T-helper 17 cell (primary cell): ENCODE results near the gene NTN1. TPM values are rescaled to one million over a fixed set of nuclear protein-coding genes. Genes with fewer than 3 reads are reported as not detected.
"Not testable (repeated sequence)": the region's sequence is repeated elsewhere in the genome, so short reads cannot be mapped to it uniquely, and the experiment has no call there.

ENCODE experiments used
- ATAC-seq: fragments of 150-1000 bp; cut with Tn5 transposase; 2 replicates; pipeline ENCODE4 v1.10.0; 2021; ENCODE audit warnings: mild to moderate bottlenecking, moderate library complexity
- DNase-seq, 3 donors: peaks; one replicate each; pipeline versions ENCODE4 v3.0.0 to v3.0.0-alpha.2; 2020 to 2021
- H3K9me3 ChIP-seq: one replicate; pipeline ENCODE4 v1.7.0; 2013; ENCODE audit warnings: low read length, mild to moderate bottlenecking; ENCODE audit not compliant: control insufficient read depth, poor library complexity, severe bottlenecking
- H3K27ac Mint-ChIP-seq: one replicate; pipeline ENCODE4 v1.8.0; 2022; ENCODE audit warnings: mild to moderate bottlenecking, moderate library complexity, mixed read lengths
- H3K27me3 Mint-ChIP-seq: one replicate; pipeline ENCODE4 v1.8.0; 2022; ENCODE audit warnings: mixed read lengths
- H3K36me3 Mint-ChIP-seq: one replicate; pipeline ENCODE4 v1.8.0; 2022; ENCODE audit warnings: low read depth, mixed read lengths
- H3K4me1 Mint-ChIP-seq: one replicate; pipeline ENCODE4 v1.8.0; 2022; ENCODE audit warnings: mild to moderate bottlenecking, mixed read lengths
- H3K4me3 Mint-ChIP-seq: one replicate; pipeline ENCODE4 v1.8.0; 2022; ENCODE audit warnings: mild to moderate bottlenecking, moderate library complexity, mixed read lengths
- total RNA-seq, 4 donors: library from RNA in 2 of 4; stranded (reverse) in 2 of 4; gene quantifications; one replicate each; pipeline ENCODE4 v1.2.3 and lab custom pipeline; 2022 to 2026

Gene NTN1
- total RNA-seq, 2 donors from 2014 or later = 0.12 to 0.16 TPM

GRCh38 chr17:9094193-9094592 lies 72.9 kb downstream of the NTN1 start:
- H3K4me3 Mint-ChIP-seq = no peak overlapping the region
- H3K36me3 Mint-ChIP-seq = no peaks in the 10 kb centered on the region
- DNase-seq = no peak
- no peaks in the 10 kb centered on the region for H3K4me1 Mint-ChIP-seq
- H3K9me3 ChIP-seq = no peaks in the 10 kb centered on the region
- H3K27me3 Mint-ChIP-seq = peaks cover 30% of the 10 kb centered on the region
- H3K27ac Mint-ChIP-seq = no peak overlapping the region
- ATAC-seq = no peak

DNA sequence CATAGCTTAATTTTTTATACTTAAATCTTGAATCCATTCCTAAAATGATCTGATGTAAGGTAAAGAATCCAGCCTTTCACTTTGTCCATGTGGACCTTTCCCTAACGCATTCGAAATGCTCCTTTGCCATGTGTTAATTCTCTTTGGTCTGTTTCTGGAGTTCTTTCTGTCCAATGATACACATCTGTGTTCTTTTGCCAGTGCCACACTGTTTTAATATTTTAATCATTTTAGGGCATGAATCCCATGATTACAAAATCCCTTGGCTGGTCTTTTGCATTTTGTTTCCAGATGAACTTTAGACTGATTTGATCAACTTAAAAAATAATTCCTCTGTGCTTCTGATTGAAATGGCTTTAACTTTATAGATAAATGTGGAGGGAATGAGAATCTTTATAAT lies 74.1 kb downstream of the NTN1 start:
- no peak overlapping the region for H3K4me3 Mint-ChIP-seq
- peaks cover 35% of the 10 kb centered on the region for H3K27me3 Mint-ChIP-seq
- H3K4me1 Mint-ChIP-seq = no peaks in the 10 kb centered on the region
- no peak overlapping the region for H3K27ac Mint-ChIP-seq
- no peaks in the 10 kb centered on the region for H3K9me3 ChIP-seq
- no peaks in the 10 kb centered on the region for H3K36me3 Mint-ChIP-seq
- ATAC-seq (no peak), DNase-seq (no peak)

DNA sequence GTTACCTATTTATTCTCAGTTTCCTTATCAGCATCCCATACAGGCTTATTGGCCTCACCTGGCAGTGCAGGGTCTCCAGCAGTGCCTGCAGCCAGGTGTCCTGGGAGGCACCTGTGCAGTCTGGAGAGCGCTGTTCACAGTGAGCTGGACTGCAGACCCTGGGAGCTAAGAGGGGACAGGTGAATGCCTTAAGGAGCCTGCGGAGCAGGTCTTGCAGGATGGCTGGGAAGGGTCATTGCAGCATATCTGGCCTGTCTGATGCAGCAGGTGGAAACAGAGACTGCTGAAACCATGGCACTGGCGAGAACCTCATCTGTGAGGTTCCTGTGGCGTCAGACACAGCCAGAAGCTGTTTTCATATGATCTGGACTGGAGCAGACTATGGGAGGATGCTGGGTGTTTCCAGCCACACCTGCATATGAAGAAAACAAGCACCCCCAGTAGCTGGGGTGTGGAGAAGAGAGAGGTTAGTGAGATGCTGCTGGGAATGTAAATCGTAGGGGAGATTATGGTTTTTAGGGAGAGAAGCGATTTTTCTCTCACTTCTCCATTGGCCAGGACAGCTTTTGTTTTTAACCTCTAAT lies 77.0 kb downstream of the NTN1 start:
- Mint-ChIP-seq H3K27ac (no peak overlapping the region), H3K4me1 (no peaks in the 10 kb centered on the region), H3K27me3 (peaks cover 45% of the 10 kb centered on the region), H3K4me3 (no peak overlapping the region), H3K36me3 (no peaks in the 10 kb centered on the region)
- ATAC-seq = no peak
- no peaks in the 10 kb centered on the region for H3K9me3 ChIP-seq
- DNase-seq = no peak

- H3K4me1 Mint-ChIP-seq = peaks cover 4% of the 10 kb centered on the region
- DNase-seq = no peak
- peaks cover 45% of the 10 kb centered on the region for H3K27me3 Mint-ChIP-seq
- H3K9me3 ChIP-seq = no peaks in the 10 kb centered on the region
- ATAC-seq = no peak
- no peak overlapping the region for H3K4me3 Mint-ChIP-seq
- no peak overlapping the region for H3K27ac Mint-ChIP-seq
- no peaks in the 10 kb centered on the region for H3K36me3 Mint-ChIP-seq
Measured at GRCh38 chr17:9101356-9101755, 80.0 kb downstream of the NTN1 start.

- not testable (repeated sequence) for H3K4me3 Mint-ChIP-seq, H3K27ac Mint-ChIP-seq, H3K4me1 Mint-ChIP-seq, ATAC-seq, H3K36me3 Mint-ChIP-seq, DNase-seq, H3K9me3 ChIP-seq
- peaks cover 29% of the 10 kb centered on the region for H3K27me3 Mint-ChIP-seq
Measured at GRCh38 chr17:9103193-9103592, 81.9 kb downstream of the NTN1 start.

DNA sequence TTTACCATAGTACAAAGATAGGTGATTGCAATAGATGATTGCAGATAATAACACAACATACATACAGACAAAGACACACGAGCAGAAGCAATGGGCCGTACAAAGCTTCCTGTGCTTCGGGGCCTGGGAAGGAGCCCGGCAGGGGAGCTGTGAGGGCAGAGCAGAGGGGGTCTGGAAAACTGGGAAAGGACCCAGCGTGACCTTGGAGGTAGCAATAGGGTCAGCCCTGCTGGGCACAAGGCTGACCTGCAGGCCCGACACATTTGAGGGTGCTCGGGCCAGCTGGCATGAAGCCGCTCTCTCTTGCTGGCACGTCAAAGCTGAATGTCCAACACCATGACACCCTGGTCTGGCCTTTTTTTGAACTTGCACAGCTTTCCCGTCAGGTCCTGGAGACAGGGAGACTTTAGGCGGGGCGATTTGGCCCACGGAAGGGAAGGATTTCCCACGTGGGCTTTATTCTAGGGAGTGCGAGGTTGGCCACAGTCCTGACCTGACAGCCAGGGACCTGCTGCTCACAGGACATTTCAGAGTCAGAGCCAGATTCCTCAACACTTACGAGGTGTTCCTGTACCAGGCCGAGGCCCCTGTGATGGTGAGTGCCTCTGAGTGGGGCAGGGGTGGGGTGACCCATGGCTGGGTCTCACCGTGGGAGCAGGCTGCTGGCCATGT lies 83.2 kb downstream of the NTN1 start:
- DNase-seq = no peak
- no peak overlapping the region for H3K4me3 Mint-ChIP-seq
- H3K4me1 Mint-ChIP-seq = peaks cover 4% of the 10 kb centered on the region
- H3K36me3 Mint-ChIP-seq = no peaks in the 10 kb centered on the region
- H3K9me3 ChIP-seq = no peaks in the 10 kb centered on the region
- H3K27me3 Mint-ChIP-seq = peaks cover 24% of the 10 kb centered on the region
- no peak overlapping the region for H3K27ac Mint-ChIP-seq
- no peak for ATAC-seq

GRCh38 chr17:9105068-9105868 lies 84.0 kb downstream of the NTN1 start:
- ATAC-seq (no peak), DNase-seq (no peak)
- no peaks in the 10 kb centered on the region for H3K36me3 Mint-ChIP-seq
- H3K27me3 Mint-ChIP-seq = peaks cover 21% of the 10 kb centered on the region
- no peak overlapping the region for H3K4me3 Mint-ChIP-seq
- H3K4me1 Mint-ChIP-seq = peaks cover 4% of the 10 kb centered on the region
- no peak overlapping the region for H3K27ac Mint-ChIP-seq
- no peaks in the 10 kb centered on the region for H3K9me3 ChIP-seq

- not testable (repeated sequence) for H3K27ac Mint-ChIP-seq, H3K4me1 Mint-ChIP-seq, DNase-seq, H3K36me3 Mint-ChIP-seq, H3K9me3 ChIP-seq, H3K4me3 Mint-ChIP-seq, ATAC-seq
- peaks cover 17% of the 10 kb centered on the region for H3K27me3 Mint-ChIP-seq
Measured at GRCh38 chr17:9106278-9106677, 85.0 kb downstream of the NTN1 start.

DNA sequence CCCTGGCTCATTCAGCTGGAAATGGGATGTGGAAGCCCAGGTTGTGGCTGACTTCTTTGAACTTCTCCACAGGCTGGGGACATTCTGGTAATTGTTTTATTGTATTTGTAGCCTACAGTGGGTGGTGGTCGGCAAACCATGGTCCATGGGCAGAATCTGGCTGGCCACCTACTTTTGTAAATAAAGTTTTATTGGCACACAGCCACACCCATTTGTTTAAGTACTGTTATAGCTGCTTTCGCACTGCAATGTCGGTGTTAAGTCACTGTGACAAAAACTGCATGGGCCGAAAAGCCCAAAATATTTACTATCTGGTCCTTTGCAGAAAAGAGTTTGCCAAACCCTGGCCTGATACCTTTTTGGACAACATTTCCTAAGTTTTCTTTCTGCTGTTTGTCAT lies 86.2 kb downstream of the NTN1 start:
- Mint-ChIP-seq H3K27me3 (peaks cover 13% of the 10 kb centered on the region), H3K4me3 (no peak overlapping the region)

DNA sequence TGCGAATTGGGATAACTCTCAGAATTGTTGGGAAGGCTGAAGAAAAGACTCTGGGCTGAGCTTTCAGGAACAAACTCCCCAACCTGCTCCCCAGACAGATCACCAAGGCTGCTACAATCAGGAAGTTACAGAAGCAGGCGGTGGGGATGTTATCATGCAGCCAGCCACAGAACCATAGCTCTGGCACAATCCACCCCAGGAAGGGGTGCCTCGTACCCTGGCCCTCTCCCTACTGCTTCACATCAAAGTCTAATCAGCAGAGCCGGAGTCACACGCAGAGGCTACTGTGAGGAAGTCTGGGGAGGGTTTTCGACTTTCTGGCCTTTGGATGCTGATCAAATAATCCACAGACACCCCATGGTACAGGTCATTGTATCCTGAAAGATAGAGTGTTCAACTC lies 86.8 kb downstream of the NTN1 start:
- Mint-ChIP-seq H3K4me1 (peaks cover 4% of the 10 kb centered on the region), H3K27ac (peak overlapping the region; percentile 27), H3K27me3 (peaks cover 13% of the 10 kb centered on the region), H3K4me3 (no peak overlapping the region), H3K36me3 (no peaks in the 10 kb centered on the region)
- no peak for DNase-seq
- H3K9me3 ChIP-seq = no peaks in the 10 kb centered on the region
- ATAC-seq = no peak

More for the DNA sequence above, 86.2 kb downstream of the NTN1 start:
- no peak overlapping the region for H3K27ac Mint-ChIP-seq
- ATAC-seq (no peak), DNase-seq (no peak)
- peaks cover 4% of the 10 kb centered on the region for H3K4me1 Mint-ChIP-seq
- H3K36me3 Mint-ChIP-seq = no peaks in the 10 kb centered on the region
- H3K9me3 ChIP-seq = no peaks in the 10 kb centered on the region

DNA sequence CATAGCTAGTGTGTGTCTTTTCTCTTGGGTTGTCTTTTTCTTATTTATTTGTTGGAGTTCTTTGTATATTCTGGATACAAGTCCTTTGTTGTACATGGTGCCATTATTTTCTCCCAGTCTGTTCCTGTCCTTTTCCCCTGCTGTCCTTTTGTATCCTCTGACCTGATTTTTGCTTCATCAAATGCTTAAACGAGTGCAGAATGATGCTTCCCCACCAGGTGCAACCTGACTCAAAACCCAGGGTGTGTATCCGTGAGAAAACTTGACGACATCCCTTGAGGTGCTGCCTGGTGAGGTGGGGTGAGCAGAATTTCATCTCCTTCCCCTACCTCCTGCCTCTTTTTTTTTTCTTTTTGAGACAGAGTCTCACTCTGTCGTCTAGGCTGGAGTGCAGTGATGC lies 88.6 kb downstream of the NTN1 start:
- no peaks in the 10 kb centered on the region for H3K9me3 ChIP-seq
- DNase-seq (no peak), ATAC-seq (no peak)
- Mint-ChIP-seq H3K4me1 (peaks cover 4% of the 10 kb centered on the region), H3K27me3 (peaks cover 19% of the 10 kb centered on the region), H3K36me3 (peaks cover 2% of the 10 kb centered on the region), H3K27ac (no peak overlapping the region), H3K4me3 (no peak overlapping the region)

DNA sequence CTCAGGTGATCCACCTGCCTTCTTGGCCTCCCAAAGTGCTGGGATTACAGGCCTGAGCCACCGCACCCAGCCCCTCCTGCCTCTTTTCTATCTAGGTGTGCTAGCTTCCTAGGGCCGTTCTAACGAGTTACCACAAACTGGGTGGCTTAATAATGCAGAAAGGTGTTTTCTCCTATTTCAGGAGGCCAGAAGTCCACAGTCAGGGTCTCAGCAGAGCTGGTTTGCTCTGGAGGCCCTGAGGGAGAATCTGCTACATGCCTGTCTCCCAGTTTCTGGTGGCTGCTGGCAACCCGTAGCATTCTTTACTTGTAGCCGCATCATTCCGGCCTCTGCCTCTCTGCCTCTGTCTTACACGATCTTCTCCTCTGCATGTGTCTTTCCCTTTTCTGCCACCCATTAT lies 89.2 kb downstream of the NTN1 start:
- H3K27me3 Mint-ChIP-seq = peaks cover 19% of the 10 kb centered on the region
- no peak for DNase-seq
- peaks cover 4% of the 10 kb centered on the region for H3K4me1 Mint-ChIP-seq
- no peaks in the 10 kb centered on the region for H3K9me3 ChIP-seq
- no peak overlapping the region for H3K4me3 Mint-ChIP-seq
- no peak overlapping the region for H3K27ac Mint-ChIP-seq
- peaks cover 2% of the 10 kb centered on the region for H3K36me3 Mint-ChIP-seq
- no peak for ATAC-seq

DNA sequence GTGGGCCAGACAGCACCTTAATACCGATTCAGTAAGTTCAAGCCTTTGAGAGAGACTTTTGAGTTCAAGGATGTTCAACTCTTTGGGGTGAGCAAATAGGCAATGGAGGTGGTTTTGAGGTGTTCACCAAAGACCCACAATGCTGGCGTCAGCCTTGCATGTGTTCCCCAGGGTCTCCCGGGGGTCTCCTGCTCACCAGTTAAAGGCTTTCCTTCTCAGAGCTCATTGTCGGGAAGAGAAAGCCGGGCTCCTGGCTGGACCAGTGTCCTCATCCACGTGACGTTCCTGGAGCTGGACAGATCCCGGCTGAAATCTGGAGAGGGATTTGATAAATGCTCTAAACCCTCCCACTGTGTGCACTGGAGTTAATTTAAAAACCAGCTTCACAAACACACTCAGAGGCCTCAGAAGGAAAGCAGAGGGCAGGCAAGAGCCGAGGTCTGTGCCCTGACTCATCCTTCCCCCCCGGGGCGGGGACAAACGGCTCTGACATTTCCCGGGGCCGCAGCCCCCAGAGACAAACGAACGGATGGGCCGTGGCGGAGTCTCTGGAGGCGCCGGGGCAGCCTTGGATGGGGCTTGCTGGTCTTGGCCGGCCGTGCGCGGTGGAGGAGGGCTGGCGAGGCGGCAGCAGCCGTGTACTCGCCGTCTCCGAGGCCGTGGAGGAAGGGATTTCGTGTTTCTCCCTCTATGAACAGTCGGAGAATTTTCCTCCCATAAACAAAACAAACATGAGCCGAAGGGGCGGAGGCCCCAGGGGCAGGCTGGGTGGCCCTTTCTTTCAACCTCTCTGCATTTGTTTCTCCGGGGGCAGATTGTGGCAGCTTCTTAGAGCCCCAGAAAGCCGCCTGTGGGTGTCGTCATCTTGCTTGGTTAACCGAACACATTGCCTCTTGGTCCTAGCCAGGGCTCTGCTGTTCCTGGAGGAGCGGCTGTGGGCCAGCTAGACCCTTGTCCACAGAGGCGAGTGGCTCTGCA lies 94.2 kb downstream of the NTN1 start:
- Mint-ChIP-seq H3K36me3 (peaks cover 2% of the 10 kb centered on the region), H3K4me1 (peaks cover 4% of the 10 kb centered on the region), H3K27me3 (peaks cover 21% of the 10 kb centered on the region), H3K4me3 (peak overlapping the region; percentile 65), H3K27ac (peak overlapping the region; percentile 27)
- ATAC-seq (peak; percentile 58), DNase-seq (no peak)
- no peaks in the 10 kb centered on the region for H3K9me3 ChIP-seq
